HepG2 (cell line): ENCODE data around the gene CYTH1. TPM values are rescaled to one million over a fixed set of nuclear protein-coding genes. Genes with fewer than 3 reads are reported as not detected.

Source experiments
- AGO1 ChIP-seq: fragments of 200-400 bp; formaldehyde crosslinking; IDR thresholded peaks from 2 replicates; pipeline ENCODE4 v1.6.1; 2017; ENCODE audit warnings: mild to moderate bottlenecking, low read depth, low read length, moderate library complexity; ENCODE audit not compliant: poor library complexity, severe bottlenecking
- CBX5 ChIP-seq: sonication (generic); formaldehyde crosslinking; IDR thresholded peaks from 2 replicates; pipeline ENCODE4 v1.4.0; 2020; ENCODE audit warnings: missing genetic modification reagents, borderline replicate concordance
- FOSL1 ChIP-seq: sonication (generic); formaldehyde crosslinking; IDR thresholded peaks from 2 replicates; pipeline ENCODE4 v1.9.0; 2021; ENCODE audit warnings: missing genetic modification reagents, borderline replicate concordance
- GFI1 ChIP-seq: sonication (generic); formaldehyde crosslinking; IDR thresholded peaks from 2 replicates; pipeline ENCODE4 v1.5.0; 2020; ENCODE audit warnings: missing genetic modification reagents, mild to moderate bottlenecking, borderline replicate concordance
- KDM5A ChIP-seq: fragments of 200-600 bp; sonication (generic); IDR thresholded peaks from 2 replicates; pipeline ENCODE4 v1.7.0; 2018; ENCODE audit warnings: antibody characterized with exemption, mild to moderate bottlenecking, low read length, borderline replicate concordance
- KLF12 ChIP-seq: sonication (generic); formaldehyde crosslinking; IDR thresholded peaks from 2 replicates; pipeline ENCODE4 v1.4.0; 2020; ENCODE audit warnings: missing genetic modification reagents, borderline replicate concordance
- NCOA1 ChIP-seq: sonication (generic); formaldehyde crosslinking; IDR thresholded peaks from 2 replicates; pipeline ENCODE4 v1.9.0; 2021; ENCODE audit warnings: missing genetic modification reagents
- NR3C1 ChIP-seq: sonication (generic); formaldehyde crosslinking; IDR thresholded peaks from 2 replicates; pipeline ENCODE4 v1.4.0; 2020; ENCODE audit warnings: missing genetic modification reagents
- RERE ChIP-seq: IDR thresholded peaks from 2 replicates; pipeline ENCODE4 v1.6.1; 2016; ENCODE audit warnings: low read depth, missing genetic modification reagents, missing compliant biosample characterization
- RFXAP ChIP-seq: sonication (generic); formaldehyde crosslinking; IDR thresholded peaks from 2 replicates; pipeline ENCODE4 v1.4.0; 2020; ENCODE audit warnings: missing genetic modification reagents, borderline replicate concordance
- RNF2 ChIP-seq: fragments of 450-650 bp; conservative IDR thresholded peaks from 2 replicates; pipeline ENCODE4 v1.6.1; 2016; ENCODE audit warnings: low read depth
- SNAPC4 ChIP-seq: sonication (generic); formaldehyde crosslinking; IDR thresholded peaks from 2 replicates; pipeline ENCODE4 v1.4.0; 2020; ENCODE audit warnings: mild to moderate bottlenecking, missing genetic modification reagents
- ZNF34 ChIP-seq: sonication (generic); formaldehyde crosslinking; IDR thresholded peaks from 2 replicates; pipeline ENCODE4 v1.4.0; 2020; ENCODE audit warnings: mild to moderate bottlenecking, missing genetic modification reagents, borderline replicate concordance
- ZNF83 ChIP-seq: sonication (generic); formaldehyde crosslinking; IDR thresholded peaks from 2 replicates; pipeline ENCODE4 v1.4.0; 2020; ENCODE audit warnings: missing genetic modification reagents, mild to moderate bottlenecking, borderline replicate concordance
- polyA plus RNA-seq, 8 experiments: library from polyadenylated mRNA; depleted of rRNA in 3 of 8; stranded (reverse) in 7 of 8; unstranded in 1 of 8; fragments of >200 nt; fragmentation: Illumina TruSeq in 4 of 8; extraction: Trizol in 4 of 8; gene quantifications; 2 replicates each; pipeline versions ENCODE4 v1.2.1 to v1.2.3, GENCODE V29; 2011 to 2016; ENCODE audit warnings: low read depth in 4 of 8, missing spikeins in 1 of 8, mixed read lengths in 1 of 8; ENCODE audit not compliant: insufficient read depth in 1 of 8
- total RNA-seq, 5 experiments: library from RNA; depleted of rRNA; stranded (reverse); fragments of >200 nt; fragmentation: Illumina TruSeq; extraction: Trizol; gene quantifications; 2 replicates each; pipeline ENCODE4 v1.2.3, GENCODE V29; 2016; ENCODE audit warnings: low read depth in 1 of 5
- TF ChIP-seq, protein P1 (sequence below): sonication (generic); formaldehyde crosslinking; IDR thresholded peaks from 2 replicates; pipeline ENCODE4 v1.4.0; 2020; ENCODE audit warnings: missing genetic modification reagents
- TF ChIP-seq, protein P2 (sequence below): sonication (generic); formaldehyde crosslinking; IDR thresholded peaks from 2 replicates; pipeline ENCODE4 v1.4.0; 2020; ENCODE audit warnings: missing genetic modification reagents; ENCODE audit errors: not compliant biosample characterization

The CYTH1 gene
- total and polyA plus RNA-seq, 2 of the 13 experiments (the other 11 are each of a cell fraction or from before 2014, with no cell fraction given): 20.1 to 48.9 TPM

- TF ChIP-seq, protein P1, sequence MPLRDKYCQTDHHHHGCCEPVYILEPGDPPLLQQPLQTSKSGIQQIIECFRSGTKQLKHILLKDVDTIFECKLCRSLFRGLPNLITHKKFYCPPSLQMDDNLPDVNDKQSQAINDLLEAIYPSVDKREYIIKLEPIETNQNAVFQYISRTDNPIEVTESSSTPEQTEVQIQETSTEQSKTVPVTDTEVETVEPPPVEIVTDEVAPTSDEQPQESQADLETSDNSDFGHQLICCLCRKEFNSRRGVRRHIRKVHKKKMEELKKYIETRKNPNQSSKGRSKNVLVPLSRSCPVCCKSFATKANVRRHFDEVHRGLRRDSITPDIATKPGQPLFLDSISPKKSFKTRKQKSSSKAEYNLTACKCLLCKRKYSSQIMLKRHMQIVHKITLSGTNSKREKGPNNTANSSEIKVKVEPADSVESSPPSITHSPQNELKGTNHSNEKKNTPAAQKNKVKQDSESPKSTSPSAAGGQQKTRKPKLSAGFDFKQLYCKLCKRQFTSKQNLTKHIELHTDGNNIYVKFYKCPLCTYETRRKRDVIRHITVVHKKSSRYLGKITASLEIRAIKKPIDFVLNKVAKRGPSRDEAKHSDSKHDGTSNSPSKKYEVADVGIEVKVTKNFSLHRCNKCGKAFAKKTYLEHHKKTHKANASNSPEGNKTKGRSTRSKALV (CRISPR knock-in tag): no peak
- TF ChIP-seq ZNF83: no peak
- TF ChIP-seq RERE (CRISPR knock-in tag): no peak
- TF ChIP-seq NR3C1 (CRISPR knock-in tag): no peak
- TF ChIP-seq GFI1 (CRISPR knock-in tag): no peak
- TF ChIP-seq SNAPC4 (CRISPR knock-in tag): no peak
- no peak for TF ChIP-seq RNF2
- TF ChIP-seq AGO1: no peak
- no peak for TF ChIP-seq NCOA1 (CRISPR knock-in tag)
- no peak for TF ChIP-seq FOSL1 (CRISPR knock-in tag)
- TF ChIP-seq KDM5A: no peak
- no peak for TF ChIP-seq CBX5 (CRISPR knock-in tag)
- no peak for TF ChIP-seq ZNF34 (CRISPR knock-in tag)
- TF ChIP-seq, protein P2, sequence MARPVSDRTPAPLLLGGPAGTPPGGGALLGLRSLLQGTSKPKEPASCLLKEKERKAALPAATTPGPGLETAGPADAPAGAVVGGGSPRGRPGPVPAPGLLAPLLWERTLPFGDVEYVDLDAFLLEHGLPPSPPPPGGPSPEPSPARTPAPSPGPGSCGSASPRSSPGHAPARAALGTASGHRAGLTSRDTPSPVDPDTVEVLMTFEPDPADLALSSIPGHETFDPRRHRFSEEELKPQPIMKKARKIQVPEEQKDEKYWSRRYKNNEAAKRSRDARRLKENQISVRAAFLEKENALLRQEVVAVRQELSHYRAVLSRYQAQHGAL: no peak
- TF ChIP-seq RFXAP: no peak
- no peak for TF ChIP-seq KLF12
Observed at GRCh38 chr17:78746263-78746948, 35.7 kb downstream of the CYTH1 start (continued).
